Right lobe of liver (tissue), 4 donors: ENCODE data around the gene SNRNP48.

Experiments
- CTCF ChIP-seq, 4 donors: fragments of 200-600 bp in 3 of 4; fragments of 450-650 bp in 1 of 4; IDR thresholded peaks; one replicate each; pipeline versions ENCODE4 v1.5.1 to v1.8.0; 2016 to 2022; ENCODE audit warnings: antibody characterized with exemption in 4 of 4, mild to moderate bottlenecking in 2 of 4
- POLR2A ChIP-seq: fragments of 450-650 bp; IDR thresholded peaks from one replicate; pipeline ENCODE4 v1.6.1; 2017; ENCODE audit warnings: antibody characterized with exemption, mild to moderate bottlenecking
- donor health status: DM: no; HTN: no; CAD: no.
- donor health status: DM: no; HTN: no; CAD: no.
- donor health status: DM: no; HTN: yes; CAD: no.

- TF ChIP-seq CTCF (IDR thresholded peaks at IDR 0.05) (peak; percentile 71 to 91 (median 80)), POLR2A (no peak)
These were observed 25.8 kb downstream of the SNRNP48 start for GRCh38 chr6:7615611-7616383.
